H9 (cell line): ENCODE results near the gene WIPI1. TPM values are rescaled to one million over a fixed set of nuclear protein-coding genes. Genes with fewer than 3 reads are reported as not detected.

Experiments
- DNase-seq: peaks from one replicate; pipeline ENCODE4 v3.0.0-alpha.2; 2017
- H2AFZ ChIP-seq: one replicate; pipeline ENCODE4 v1.6.1; 2013; ENCODE audit warnings: mild to moderate bottlenecking, low read length, control low read depth, moderate library complexity
- H2AK5ac ChIP-seq: 2 replicates; pipeline ENCODE4 v1.6.1; 2013; ENCODE audit warnings: low read length, control low read depth, mixed read lengths; ENCODE audit not compliant: insufficient read length
- H2BK120ac ChIP-seq: one replicate; pipeline ENCODE4 v1.6.1; 2013; ENCODE audit warnings: low read depth, mild to moderate bottlenecking, low read length, control low read depth, inconsistent platforms; ENCODE audit not compliant: poor library complexity, severe bottlenecking
- H2BK12ac ChIP-seq: 2 replicates; pipeline ENCODE4 v1.6.1; 2013; ENCODE audit warnings: low read length, control low read depth, mixed read lengths, low read depth; ENCODE audit not compliant: insufficient read length
- H2BK15ac ChIP-seq: 2 replicates; pipeline ENCODE4 v1.6.1; 2013; ENCODE audit warnings: low read depth, low read length, control low read depth
- H2BK20ac ChIP-seq: one replicate; pipeline ENCODE4 v1.6.1; 2013; ENCODE audit warnings: low read depth, mild to moderate bottlenecking, low read length, control low read depth, inconsistent platforms; ENCODE audit not compliant: poor library complexity, severe bottlenecking
- H2BK5ac ChIP-seq: 2 replicates; pipeline ENCODE4 v1.6.1; 2013; ENCODE audit warnings: low read length, control low read depth, mixed read lengths; ENCODE audit not compliant: insufficient read length
- H3K14ac ChIP-seq: 2 replicates; pipeline ENCODE4 v1.6.1; 2013; ENCODE audit warnings: low read length, control low read depth; ENCODE audit not compliant: insufficient read depth
- H3K18ac ChIP-seq: 2 replicates; pipeline ENCODE4 v1.6.1; 2013; ENCODE audit warnings: low read depth, mild to moderate bottlenecking, mixed read lengths, low read length, control low read depth; ENCODE audit not compliant: insufficient read length
- H3K23ac ChIP-seq: 2 replicates; pipeline ENCODE4 v1.6.1; 2013; ENCODE audit warnings: low read length, control low read depth, mixed read lengths, low read depth; ENCODE audit not compliant: insufficient read length
- H3K23me2 ChIP-seq: 2 replicates; pipeline ENCODE4 v1.6.1; 2013; ENCODE audit warnings: low read depth, mild to moderate bottlenecking, mixed read lengths, low read length, control low read depth; ENCODE audit not compliant: insufficient read length, poor library complexity, severe bottlenecking
- H3K27ac ChIP-seq: 2 replicates; pipeline ENCODE4 v1.5.1; 2013; ENCODE audit warnings: low read length, control low read depth, mixed read lengths, low read depth; ENCODE audit not compliant: insufficient read length
- H3K27me3 ChIP-seq: 2 replicates; pipeline ENCODE4 v1.6.1; 2013; ENCODE audit warnings: low read length, control low read depth, inconsistent platforms; ENCODE audit not compliant: insufficient read depth
- H3K4ac ChIP-seq: 2 replicates; pipeline ENCODE4 v1.6.1; 2013; ENCODE audit warnings: low read depth, mild to moderate bottlenecking, control low read depth, inconsistent platforms, low read length, moderate library complexity
- H3K4me1 ChIP-seq: 2 replicates; pipeline ENCODE4 v1.6.1; 2013; ENCODE audit warnings: low read length, control low read depth, inconsistent platforms; ENCODE audit not compliant: insufficient read depth
- H3K4me2 ChIP-seq: 2 replicates; pipeline ENCODE4 v1.6.1; 2013; ENCODE audit warnings: low read length, control low read depth, mixed read lengths; ENCODE audit not compliant: insufficient read length, insufficient read depth
- H3K56ac ChIP-seq: 2 replicates; pipeline ENCODE4 v1.6.1; 2013; ENCODE audit warnings: low read depth, mild to moderate bottlenecking, mixed read lengths, low read length, control low read depth; ENCODE audit not compliant: insufficient read length
- H3K79me1 ChIP-seq: 2 replicates; pipeline ENCODE4 v1.6.1; 2013; ENCODE audit warnings: low read depth, mild to moderate bottlenecking, moderate library complexity, low read length, control low read depth, inconsistent platforms; ENCODE audit not compliant: insufficient read depth, poor library complexity, severe bottlenecking
- H3K79me2 ChIP-seq: 2 replicates; pipeline ENCODE4 v1.6.1; 2013; ENCODE audit warnings: low read length, control low read depth, inconsistent platforms; ENCODE audit not compliant: insufficient read depth
- H3K9ac ChIP-seq: 2 replicates; pipeline ENCODE4 v1.6.1; 2013; ENCODE audit warnings: low read length, control low read depth, mixed read lengths; ENCODE audit not compliant: insufficient read length; ENCODE audit errors: extremely low read depth
- H3K9me3 ChIP-seq: one replicate; pipeline ENCODE4 v1.6.1; 2013; ENCODE audit warnings: low read depth, low read length, inconsistent platforms; ENCODE audit not compliant: control insufficient read depth
- H3T11ph ChIP-seq: one replicate; pipeline ENCODE4 v1.6.1; 2013; ENCODE audit warnings: mild to moderate bottlenecking, low read length, control low read depth, inconsistent platforms
- H4K20me1 ChIP-seq: one replicate; pipeline ENCODE4 v1.6.1; 2013; ENCODE audit not compliant: control insufficient read depth, insufficient read length, insufficient read depth
- H4K5ac ChIP-seq: 2 replicates; pipeline ENCODE4 v1.6.1; 2013; ENCODE audit warnings: low read depth, mild to moderate bottlenecking, mixed read lengths, low read length, control low read depth; ENCODE audit not compliant: insufficient read length
- H4K8ac ChIP-seq: replicated peaks from 2 replicates; pipeline ENCODE4 v1.6.1; 2013; ENCODE audit warnings: low read length, control low read depth, mixed read lengths, low read depth; ENCODE audit not compliant: insufficient read length
- H4K91ac ChIP-seq: 2 replicates; pipeline ENCODE4 v1.6.1; 2013; ENCODE audit warnings: low read depth, mild to moderate bottlenecking, moderate library complexity, mixed read lengths, low read length, control low read depth; ENCODE audit not compliant: insufficient read length
- H3K27ac Mint-ChIP-seq, 3 experiments: 2 replicates in 2 of 3; 3 replicates in 1 of 3; pipeline ENCODE4 v1.8.0; 2020 to 2021; ENCODE audit warnings: mixed read lengths in 3 of 3, mild to moderate bottlenecking in 1 of 3, moderate library complexity in 1 of 3
- H3K27me3 Mint-ChIP-seq: 2 replicates; pipeline ENCODE4 v1.8.0; 2021; ENCODE audit warnings: low read depth, mild to moderate bottlenecking, moderate library complexity, mixed read lengths
- H3K36me3 Mint-ChIP-seq, 3 experiments: 2 replicates in 2 of 3; 3 replicates in 1 of 3; pipeline ENCODE4 v1.8.0; 2020 to 2021; ENCODE audit warnings: low read depth in 3 of 3, mixed read lengths in 3 of 3; ENCODE audit not compliant: insufficient read depth in 1 of 3
- H3K4me1 Mint-ChIP-seq, 2 experiments: 2 replicates each; pipeline ENCODE4 v1.8.0; 2020; ENCODE audit warnings: mixed read lengths in 2 of 2
- H3K4me3 Mint-ChIP-seq, 2 experiments: 2 replicates in 1 of 2; 3 replicates in 1 of 2; pipeline ENCODE4 v1.8.0; 2020 to 2021; ENCODE audit warnings: mild to moderate bottlenecking in 2 of 2, mixed read lengths in 2 of 2, moderate library complexity in 1 of 2
- H3K9me3 Mint-ChIP-seq, 2 experiments: 2 replicates in 1 of 2; 3 replicates in 1 of 2; pipeline ENCODE4 v1.8.0; 2020; ENCODE audit warnings: mild to moderate bottlenecking in 2 of 2, mixed read lengths in 2 of 2, moderate library complexity in 1 of 2
- WGBS: extraction: QIAGEN DNeasy Blood & Tissue Kit; methylation state at CpG from one replicate; pipeline ENCODE4 v1.1.7; 2013; ENCODE audit warnings: missing lambda C conversion rate, low lambda C conversion rate, mixed read lengths; ENCODE audit not compliant: insufficient read length; ENCODE audit errors: extremely low coverage; 5-methylcytosine and 5-hydroxymethylcytosine counted together
- total RNA-seq: library from RNA; stranded (reverse); gene quantifications from 2 replicates; pipeline ENCODE4 v1.2.1, GENCODE V29; 2021
- TF ChIP-seq, protein P1 (sequence below): fragments of 200-600 bp; sonication (generic); conservative IDR thresholded peaks from 3 replicates; pipeline ENCODE4 v1.8.0; 2021; ENCODE audit warnings: antibody characterized with exemption, mild to moderate bottlenecking

The WIPI1 gene
- total RNA-seq, 1 experiment from 2014 or later: 15.4 TPM

DNA sequence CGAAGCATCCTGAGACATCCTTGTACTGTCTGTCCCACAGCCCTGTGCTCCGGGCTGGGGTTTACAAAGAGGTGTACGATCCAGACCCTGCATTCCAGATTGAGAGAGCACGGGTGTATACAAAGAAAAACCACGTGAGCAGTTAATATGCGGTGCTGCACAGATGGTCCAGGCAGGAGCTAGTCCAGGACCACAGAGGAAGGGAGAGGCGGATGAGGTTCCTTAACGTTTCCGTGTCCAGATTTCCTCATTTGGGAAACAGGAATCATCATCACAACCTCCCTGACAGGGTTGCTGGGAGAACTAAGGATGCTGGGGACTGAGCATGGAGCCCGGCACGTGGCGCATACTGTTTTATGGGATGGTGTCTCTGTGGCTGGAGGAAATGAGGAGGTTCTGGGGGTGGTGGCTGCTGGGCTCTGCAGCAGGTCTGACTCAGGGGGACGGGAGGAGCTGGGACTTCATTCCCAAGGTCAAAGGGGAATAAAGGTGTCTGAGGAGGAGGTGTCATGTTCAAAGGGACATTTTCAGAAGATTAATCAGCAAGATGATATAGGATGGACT, 26.2 kb downstream of the WIPI1 start:
- H2BK20ac ChIP-seq: no peak overlapping the region
- H3K79me1 ChIP-seq: no peaks in the 10 kb centered on the region
- H2BK12ac ChIP-seq: no peak overlapping the region
- H3K23ac ChIP-seq: no peak overlapping the region
- H3K56ac ChIP-seq: no peak overlapping the region
- no peak overlapping the region for H3K18ac ChIP-seq
- no peak overlapping the region for H2AFZ ChIP-seq
- TF ChIP-seq, protein P1, sequence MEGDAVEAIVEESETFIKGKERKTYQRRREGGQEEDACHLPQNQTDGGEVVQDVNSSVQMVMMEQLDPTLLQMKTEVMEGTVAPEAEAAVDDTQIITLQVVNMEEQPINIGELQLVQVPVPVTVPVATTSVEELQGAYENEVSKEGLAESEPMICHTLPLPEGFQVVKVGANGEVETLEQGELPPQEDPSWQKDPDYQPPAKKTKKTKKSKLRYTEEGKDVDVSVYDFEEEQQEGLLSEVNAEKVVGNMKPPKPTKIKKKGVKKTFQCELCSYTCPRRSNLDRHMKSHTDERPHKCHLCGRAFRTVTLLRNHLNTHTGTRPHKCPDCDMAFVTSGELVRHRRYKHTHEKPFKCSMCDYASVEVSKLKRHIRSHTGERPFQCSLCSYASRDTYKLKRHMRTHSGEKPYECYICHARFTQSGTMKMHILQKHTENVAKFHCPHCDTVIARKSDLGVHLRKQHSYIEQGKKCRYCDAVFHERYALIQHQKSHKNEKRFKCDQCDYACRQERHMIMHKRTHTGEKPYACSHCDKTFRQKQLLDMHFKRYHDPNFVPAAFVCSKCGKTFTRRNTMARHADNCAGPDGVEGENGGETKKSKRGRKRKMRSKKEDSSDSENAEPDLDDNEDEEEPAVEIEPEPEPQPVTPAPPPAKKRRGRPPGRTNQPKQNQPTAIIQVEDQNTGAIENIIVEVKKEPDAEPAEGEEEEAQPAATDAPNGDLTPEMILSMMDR: no peak
- no peaks in the 10 kb centered on the region for H3K23me2 ChIP-seq
- no peak overlapping the region for H3K4me2 ChIP-seq
- H3K14ac ChIP-seq: no peak overlapping the region
- H3K27me3 ChIP-seq: no peaks in the 10 kb centered on the region
- no peak overlapping the region for H3K9ac ChIP-seq
- no peak overlapping the region for H2BK5ac ChIP-seq
- H4K8ac ChIP-seq: no peak overlapping the region
- no peak overlapping the region for H2BK15ac ChIP-seq
- H3K4ac ChIP-seq: no peak overlapping the region
- no peaks in the 10 kb centered on the region for H3K27me3 Mint-ChIP-seq
- no peak overlapping the region for H2BK120ac ChIP-seq
- H3K4me1 ChIP-seq: no peaks in the 10 kb centered on the region
- peak overlapping the region in 2 of 3 experiments; percentile 33 to 54; a peak in 1 of 7 replicates for H3K27ac Mint-ChIP-seq
- no peak overlapping the region for H3T11ph ChIP-seq
- H3K4me3 Mint-ChIP-seq: no peak overlapping the region
- H3K4me1 Mint-ChIP-seq: peaks cover 3 to 4% of the 10 kb centered on the region in 2 experiments
- H4K91ac ChIP-seq: no peak overlapping the region
- no peaks in the 10 kb centered on the region for H3K79me2 ChIP-seq
- H3K36me3 Mint-ChIP-seq: peaks cover 13 to 45% (median 31%) of the 10 kb centered on the region in 3 experiments; a peak in 6 of 7 replicates
- H3K9me3 ChIP-seq: no peaks in the 10 kb centered on the region
- no peaks in the 10 kb centered on the region for H4K20me1 ChIP-seq
- no peak for DNase-seq
- H3K27ac ChIP-seq: no peak overlapping the region
- H2AK5ac ChIP-seq: no peak overlapping the region
- H3K9me3 Mint-ChIP-seq: no peaks in the 10 kb centered on the region
- no CpG with 5 or more reads among the region's 13 CpGs for WGBS
- no peak overlapping the region for H4K5ac ChIP-seq
